Effector memory CD8-positive, alpha-beta T cell (primary cell): Measurements from ENCODE around the gene AFF2.

ENCODE experiments used
- ATAC-seq: fragments of 150-1000 bp; cut with Tn5 transposase; replicated peaks from 2 replicates; pipeline ENCODE4 v1.10.0; 2021; ENCODE audit warnings: mild to moderate bottlenecking, moderate library complexity
- DNase-seq, 3 experiments: peaks; one replicate each; pipeline ENCODE4 v3.0.0; 2021
- H3K27ac Mint-ChIP-seq, 2 donors: one replicate each; pipeline ENCODE4 v1.8.0; 2022; ENCODE audit warnings: mild to moderate bottlenecking in 2 of 2, mixed read lengths in 2 of 2, moderate library complexity in 2 of 2
- H3K27me3 Mint-ChIP-seq, 2 donors: one replicate each; pipeline ENCODE4 v1.8.0; 2022; ENCODE audit warnings: mixed read lengths in 2 of 2
- H3K36me3 Mint-ChIP-seq: one replicate; pipeline ENCODE4 v1.8.0; 2022; ENCODE audit warnings: mild to moderate bottlenecking, moderate library complexity, mixed read lengths; ENCODE audit not compliant: insufficient read depth
- H3K4me1 Mint-ChIP-seq, 2 donors: one replicate each; pipeline ENCODE4 v1.8.0; 2022; ENCODE audit warnings: low read depth in 2 of 2, mixed read lengths in 2 of 2
- H3K4me3 Mint-ChIP-seq, 2 donors: one replicate each; pipeline ENCODE4 v1.8.0; 2022; ENCODE audit warnings: mild to moderate bottlenecking in 2 of 2, mixed read lengths in 2 of 2, moderate library complexity in 2 of 2
- H3K9me3 Mint-ChIP-seq, 2 donors: one replicate each; pipeline ENCODE4 v1.8.0; 2022; ENCODE audit warnings: mixed read lengths in 2 of 2

Gene AFF2

DNA sequence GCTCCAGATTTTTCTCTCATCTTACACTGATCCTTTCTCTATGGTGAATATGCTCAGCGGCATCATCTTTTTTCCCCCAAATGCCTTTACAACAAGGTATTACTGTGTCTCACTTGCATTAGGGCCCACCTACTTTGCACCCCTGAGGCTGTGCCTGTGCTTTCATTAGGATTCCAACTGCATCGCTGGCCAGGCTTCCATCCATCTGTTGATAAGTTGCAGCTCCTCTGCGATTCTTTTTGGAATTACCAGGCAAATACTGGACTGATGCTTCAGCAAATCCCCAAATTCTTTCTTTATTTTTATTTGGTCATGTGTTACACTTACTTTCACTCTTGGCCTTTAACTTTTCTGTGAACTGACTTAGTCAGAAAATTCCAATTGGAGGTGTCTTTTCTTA, 77.3 kb downstream of the AFF2 start:
- Mint-ChIP-seq H3K9me3 (no peaks in the 10 kb centered on the region), H3K4me3 (no peak overlapping the region), H3K4me1 (no peaks in the 10 kb centered on the region), H3K27me3 (peaks cover 0 to 10% of the 10 kb centered on the region in 2 donors), H3K27ac (no peak overlapping the region), H3K36me3 (no peaks in the 10 kb centered on the region)
- ATAC-seq (no peak), DNase-seq (no peak)

DNA sequence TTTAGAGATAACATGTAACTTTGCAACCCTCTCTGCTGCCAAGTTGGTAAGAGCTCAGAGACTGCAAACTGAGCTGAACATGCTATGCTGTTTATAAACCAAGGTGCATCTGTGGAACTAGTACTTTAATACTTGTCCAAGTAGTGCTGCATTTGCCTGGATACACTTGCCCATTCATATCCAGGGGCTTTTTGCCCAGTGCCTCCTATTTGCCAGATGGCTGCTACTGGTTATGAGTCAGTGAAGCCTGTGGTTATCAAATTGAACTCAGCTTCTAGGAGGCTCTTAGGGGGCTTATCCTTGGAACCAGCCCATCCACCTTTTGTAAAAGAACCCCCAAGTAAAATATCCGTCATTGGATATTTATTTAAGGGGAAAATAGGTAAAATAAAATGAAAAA, 79.6 kb downstream of the AFF2 start:
- Mint-ChIP-seq H3K27me3 (peaks cover 0 to 10% of the 10 kb centered on the region in 2 donors), H3K9me3 (no peaks in the 10 kb centered on the region), H3K27ac (no peak overlapping the region), H3K4me1 (no peaks in the 10 kb centered on the region), H3K36me3 (no peaks in the 10 kb centered on the region), H3K4me3 (no peak overlapping the region)
- no peak for ATAC-seq
- DNase-seq = no peak

DNA sequence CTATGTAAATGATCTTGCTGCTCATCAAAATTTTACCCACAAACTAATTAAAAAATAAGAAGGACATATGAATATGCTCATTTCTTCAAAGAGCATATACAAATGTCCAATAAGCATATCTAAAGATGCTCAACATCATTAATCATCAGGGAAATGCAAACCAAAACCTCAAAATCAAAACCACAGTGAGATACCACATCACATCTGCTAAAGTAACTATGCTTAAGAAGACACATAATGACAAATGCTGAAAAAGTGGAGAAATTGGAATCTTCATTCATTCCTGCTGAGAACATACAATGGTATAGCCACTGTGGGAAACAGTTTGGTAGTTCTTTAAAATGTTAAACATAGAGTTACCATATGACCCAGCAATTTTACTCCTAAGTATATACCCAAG, 81.9 kb downstream of the AFF2 start:
- H3K36me3 Mint-ChIP-seq = no peaks in the 10 kb centered on the region
- H3K27me3 Mint-ChIP-seq = peaks cover 0 to 10% of the 10 kb centered on the region in 2 donors
- ATAC-seq (no peak), DNase-seq (no peak)
- H3K9me3 Mint-ChIP-seq = no peaks in the 10 kb centered on the region
- no peak overlapping the region for H3K27ac Mint-ChIP-seq
- no peaks in the 10 kb centered on the region for H3K4me1 Mint-ChIP-seq
- no peak overlapping the region for H3K4me3 Mint-ChIP-seq

DNA sequence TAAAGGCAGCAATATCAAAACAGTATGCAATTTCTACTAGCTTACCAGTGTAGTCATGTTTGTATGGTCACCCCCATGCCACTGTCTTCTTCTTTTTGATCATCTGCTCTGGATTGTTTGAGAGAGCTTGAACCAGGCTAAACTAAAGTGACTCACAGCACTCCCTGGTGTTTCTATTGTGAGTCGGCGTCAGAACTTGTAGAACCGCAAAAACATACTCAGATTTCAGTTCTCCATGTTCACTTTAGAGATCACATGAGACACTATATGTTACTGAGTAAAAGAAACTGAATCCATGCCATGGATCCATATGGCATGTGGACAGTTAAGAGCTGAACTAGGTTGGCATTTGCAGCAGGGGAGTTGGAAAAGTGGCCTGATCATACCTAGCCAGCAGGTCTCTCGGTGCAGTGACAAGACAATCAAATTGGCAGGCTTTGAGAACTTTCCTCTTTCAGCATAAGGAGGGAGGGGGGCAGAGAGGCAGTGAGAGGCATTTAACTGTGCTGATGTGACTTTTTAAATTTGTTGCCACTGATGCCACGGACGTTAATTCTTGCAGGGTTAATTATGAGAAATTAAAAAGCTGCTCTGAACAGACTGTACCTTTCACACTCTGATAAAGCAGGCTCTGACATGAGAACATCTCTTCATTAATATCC, 88.4 kb downstream of the AFF2 start:
- Mint-ChIP-seq H3K9me3 (no peaks in the 10 kb centered on the region), H3K27ac (no peak overlapping the region), H3K27me3 (no peaks in the 10 kb centered on the region), H3K4me1 (no peaks in the 10 kb centered on the region), H3K4me3 (no peak overlapping the region), H3K36me3 (no peaks in the 10 kb centered on the region)
- ATAC-seq (no peak), DNase-seq (no peak)

DNA sequence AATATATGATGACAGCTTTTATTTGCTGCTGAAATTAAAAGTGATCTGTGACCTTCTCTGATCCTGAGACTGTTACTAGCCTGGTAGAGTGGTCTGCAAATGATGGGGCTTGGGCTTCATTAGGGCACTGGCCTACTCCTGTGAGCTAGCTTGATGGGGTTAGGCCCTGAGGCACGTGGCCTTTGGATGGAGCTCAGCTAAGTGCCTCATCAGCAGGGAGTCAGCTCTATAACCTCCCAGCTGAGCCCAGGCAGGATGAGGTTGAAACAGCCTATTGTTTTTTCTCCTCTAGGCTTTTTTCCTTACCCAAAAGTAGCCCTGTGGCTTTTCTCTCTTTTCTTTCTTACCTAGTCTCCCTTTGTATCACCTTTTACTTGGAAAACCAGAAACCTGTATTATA, 92.2 kb downstream of the AFF2 start:
- no peak for DNase-seq
- H3K9me3 Mint-ChIP-seq = no peaks in the 10 kb centered on the region
- no peak overlapping the region for H3K4me3 Mint-ChIP-seq
- peaks cover 0 to 1% of the 10 kb centered on the region in 2 donors for H3K4me1 Mint-ChIP-seq
- ATAC-seq = no peak
- peaks cover 11 to 12% of the 10 kb centered on the region in 2 donors for H3K27me3 Mint-ChIP-seq
- no peaks in the 10 kb centered on the region for H3K36me3 Mint-ChIP-seq
- no peak overlapping the region for H3K27ac Mint-ChIP-seq

DNA sequence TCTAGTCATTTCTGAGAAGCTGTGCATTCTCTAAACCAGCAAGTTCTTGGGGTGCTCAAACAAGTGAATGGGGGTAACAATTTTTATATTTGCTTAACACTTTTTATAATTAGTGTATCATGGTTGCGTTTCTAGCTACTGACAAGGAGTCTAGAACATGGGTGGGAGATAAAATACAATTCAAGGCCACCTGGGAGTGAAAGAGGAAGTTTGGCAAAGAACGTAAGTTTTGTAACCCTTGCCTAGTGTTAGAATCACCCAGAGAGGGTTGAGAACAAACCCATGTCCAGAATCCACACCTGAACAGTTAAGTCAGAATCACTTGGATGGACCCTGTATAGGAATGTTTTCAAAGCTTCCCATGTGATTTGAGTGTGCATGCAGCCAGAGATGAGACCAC, 92.7 kb downstream of the AFF2 start:
- H3K27ac Mint-ChIP-seq = no peak overlapping the region
- H3K27me3 Mint-ChIP-seq = peaks cover 11 to 12% of the 10 kb centered on the region in 2 donors
- H3K4me1 Mint-ChIP-seq = peaks cover 0 to 1% of the 10 kb centered on the region in 2 donors
- no peak for DNase-seq
- no peaks in the 10 kb centered on the region for H3K9me3 Mint-ChIP-seq
- H3K4me3 Mint-ChIP-seq = no peak overlapping the region
- no peak for ATAC-seq
- H3K36me3 Mint-ChIP-seq = no peaks in the 10 kb centered on the region

DNA sequence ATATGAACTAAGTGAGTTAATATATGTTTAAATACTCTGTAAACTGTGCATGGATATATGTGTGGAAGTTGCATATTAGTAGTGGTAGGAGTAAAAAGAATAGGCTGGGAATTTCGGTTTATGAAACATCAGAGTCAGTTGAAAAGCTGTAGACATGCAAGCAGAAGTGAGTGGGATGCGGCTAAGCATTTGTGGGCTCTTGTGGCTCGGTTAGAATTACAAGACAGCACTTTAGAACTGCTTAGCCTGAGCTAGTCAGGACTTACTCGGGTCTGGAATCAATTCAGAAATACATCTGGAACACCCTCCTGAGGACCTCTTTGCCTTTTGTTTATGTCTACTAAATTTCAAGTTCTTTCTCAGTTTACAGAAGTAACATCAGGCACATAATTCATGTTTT, 93.6 kb downstream of the AFF2 start:
- no peak overlapping the region for H3K27ac Mint-ChIP-seq
- no peak for DNase-seq
- no peak overlapping the region for H3K4me3 Mint-ChIP-seq
- H3K36me3 Mint-ChIP-seq = no peaks in the 10 kb centered on the region
- peaks cover 11 to 12% of the 10 kb centered on the region in 2 donors for H3K27me3 Mint-ChIP-seq
- H3K9me3 Mint-ChIP-seq = no peaks in the 10 kb centered on the region
- H3K4me1 Mint-ChIP-seq = peaks cover 0 to 1% of the 10 kb centered on the region in 2 donors
- no peak for ATAC-seq

DNA sequence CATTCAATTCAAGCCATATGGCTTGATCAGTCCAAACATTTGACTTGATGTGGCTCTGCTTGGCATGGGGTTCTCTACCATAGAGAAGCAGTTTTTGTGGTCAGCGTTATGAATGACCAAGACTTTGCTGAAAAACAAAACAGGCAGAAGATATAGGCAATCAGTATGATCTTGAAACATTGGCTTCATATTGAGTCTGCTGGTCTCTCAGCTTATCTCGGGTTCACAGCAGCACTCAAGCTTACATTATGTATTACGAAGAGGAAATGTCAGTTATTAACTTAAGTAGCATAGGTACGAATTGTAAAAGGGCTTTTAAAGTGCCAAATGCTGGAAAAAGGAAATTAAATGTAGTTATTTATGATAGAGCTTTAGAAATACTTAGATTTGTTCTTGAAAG, 99.0 kb downstream of the AFF2 start:
- Mint-ChIP-seq H3K27ac (no peak overlapping the region), H3K4me3 (no peak overlapping the region), H3K4me1 (peaks cover 0 to 1% of the 10 kb centered on the region in 2 donors), H3K9me3 (peaks cover 0 to 3% of the 10 kb centered on the region in 2 donors), H3K27me3 (peaks cover 12 to 20% of the 10 kb centered on the region in 2 donors), H3K36me3 (no peaks in the 10 kb centered on the region)
- ATAC-seq (no peak), DNase-seq (no peak)

DNA sequence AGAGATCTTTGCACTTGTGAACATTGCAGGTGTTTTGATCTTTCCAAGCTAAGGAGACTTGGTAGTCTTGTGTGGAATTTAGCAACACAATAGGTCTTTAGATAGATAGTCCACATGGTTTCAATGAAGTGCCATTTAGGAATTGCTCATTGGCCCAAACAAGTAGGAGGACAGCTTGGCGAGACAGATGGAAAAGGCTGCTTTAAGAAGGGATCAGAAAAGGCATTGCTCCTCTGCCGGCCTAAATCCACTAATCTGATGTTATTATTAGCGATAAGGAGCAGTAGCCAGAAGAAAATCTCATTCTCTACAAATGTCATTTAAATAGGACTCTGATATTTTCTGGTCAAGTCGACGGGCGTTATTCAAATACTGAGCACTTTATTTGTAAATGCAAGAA, 99.7 kb downstream of the AFF2 start:
- Mint-ChIP-seq H3K4me3 (no peak overlapping the region), H3K27ac (no peak overlapping the region), H3K36me3 (no peaks in the 10 kb centered on the region), H3K4me1 (peaks cover 0 to 1% of the 10 kb centered on the region in 2 donors), H3K9me3 (peaks cover 0 to 3% of the 10 kb centered on the region in 2 donors), H3K27me3 (peaks cover 6 to 14% of the 10 kb centered on the region in 2 donors)
- DNase-seq (no peak), ATAC-seq (no peak)

DNA sequence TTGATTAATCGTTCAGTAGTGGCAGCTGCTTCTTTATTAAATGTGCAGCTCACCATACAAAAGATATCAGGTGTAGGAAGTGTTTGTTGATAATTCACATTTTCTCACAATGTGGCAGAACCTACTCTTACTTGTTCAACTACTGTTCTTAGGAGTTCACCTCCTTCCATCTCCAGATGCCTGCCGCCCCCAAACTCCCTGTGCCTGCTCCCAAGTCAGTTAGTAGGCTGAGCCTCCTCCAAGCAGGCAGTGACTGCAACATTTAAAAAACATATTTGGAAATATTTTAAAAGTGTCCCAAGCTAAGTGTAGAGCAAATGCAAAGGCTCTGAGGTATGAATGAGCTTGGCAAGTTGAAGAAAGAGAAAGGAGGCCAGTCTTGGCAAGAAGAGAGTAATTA, 100.2 kb downstream of the AFF2 start:
- Mint-ChIP-seq H3K4me3 (no peak overlapping the region), H3K9me3 (peaks cover 0 to 3% of the 10 kb centered on the region in 2 donors), H3K4me1 (peaks cover 0 to 1% of the 10 kb centered on the region in 2 donors), H3K36me3 (no peaks in the 10 kb centered on the region), H3K27me3 (peaks cover 1 to 9% of the 10 kb centered on the region in 2 donors), H3K27ac (no peak overlapping the region)
- ATAC-seq = no peak
- no peak for DNase-seq

DNA sequence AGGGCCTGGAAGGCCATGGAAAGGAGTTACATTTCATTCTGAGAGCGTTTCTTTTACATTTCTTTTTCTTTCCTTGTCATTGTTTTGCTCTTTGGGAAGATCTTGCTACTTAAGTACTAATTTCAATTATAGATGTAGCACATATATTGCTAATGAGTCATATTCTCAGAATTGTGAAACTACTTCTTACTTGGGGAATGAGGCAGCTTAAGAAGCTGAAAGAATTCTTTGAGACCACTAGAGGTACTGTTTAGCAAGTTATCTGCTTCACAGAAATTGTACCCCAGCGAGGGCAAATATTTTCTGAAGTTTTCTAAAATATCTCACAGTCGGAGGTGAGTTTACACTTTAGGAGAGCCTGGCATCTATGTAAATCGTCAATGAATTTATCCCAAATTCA, 100.6 kb downstream of the AFF2 start:
- Mint-ChIP-seq H3K4me3 (no peak overlapping the region), H3K36me3 (no peaks in the 10 kb centered on the region), H3K4me1 (peaks cover 0 to 1% of the 10 kb centered on the region in 2 donors), H3K9me3 (peaks cover 0 to 3% of the 10 kb centered on the region in 2 donors), H3K27ac (no peak overlapping the region), H3K27me3 (peaks cover 0 to 9% of the 10 kb centered on the region in 2 donors)
- ATAC-seq (no peak), DNase-seq (no peak)

DNA sequence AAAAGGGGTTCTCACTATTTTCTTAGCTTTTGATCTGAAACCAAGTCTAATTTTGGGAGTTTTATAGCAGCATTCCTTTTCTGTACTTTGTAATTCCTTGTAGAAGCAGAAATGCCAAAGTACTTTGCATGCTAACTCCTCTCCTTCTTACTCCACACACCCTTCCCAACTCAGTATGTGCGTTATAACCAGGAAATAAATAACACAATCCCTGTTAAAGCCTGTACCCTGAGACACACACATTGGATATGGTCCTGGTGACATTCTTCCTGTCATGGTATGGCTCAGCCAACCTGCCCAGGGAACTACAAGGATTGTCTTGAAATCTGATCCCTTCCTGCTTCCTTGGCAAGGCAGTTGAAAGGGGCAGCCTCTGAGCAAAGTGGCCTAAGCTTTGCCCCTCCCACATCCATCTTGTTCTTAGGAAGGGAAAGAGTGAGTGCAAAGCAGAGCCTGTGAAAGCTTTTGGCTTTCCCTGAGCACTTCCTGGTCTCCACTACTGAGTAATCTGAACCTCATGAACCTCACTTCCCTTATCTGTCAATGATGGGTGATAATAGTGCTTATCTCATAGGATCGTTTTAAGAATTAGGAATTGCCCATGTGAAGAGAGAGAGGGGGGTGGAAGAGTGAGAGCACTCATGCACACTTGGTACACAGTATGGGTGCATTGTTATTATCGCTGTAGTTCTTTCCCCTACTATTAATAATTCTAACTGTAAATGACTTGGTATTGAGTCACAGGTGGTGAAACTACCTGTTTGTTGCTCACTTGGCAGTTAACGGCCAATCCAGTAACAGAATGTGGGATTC, 109.3 kb downstream of the AFF2 start:
- Mint-ChIP-seq H3K4me3 (no peak overlapping the region), H3K27me3 (no peaks in the 10 kb centered on the region), H3K4me1 (no peaks in the 10 kb centered on the region), H3K27ac (no peak overlapping the region), H3K36me3 (peaks cover 3% of the 10 kb centered on the region), H3K9me3 (peaks cover 0 to 6% of the 10 kb centered on the region in 2 donors)
- no peak for DNase-seq
- no peak for ATAC-seq

DNA sequence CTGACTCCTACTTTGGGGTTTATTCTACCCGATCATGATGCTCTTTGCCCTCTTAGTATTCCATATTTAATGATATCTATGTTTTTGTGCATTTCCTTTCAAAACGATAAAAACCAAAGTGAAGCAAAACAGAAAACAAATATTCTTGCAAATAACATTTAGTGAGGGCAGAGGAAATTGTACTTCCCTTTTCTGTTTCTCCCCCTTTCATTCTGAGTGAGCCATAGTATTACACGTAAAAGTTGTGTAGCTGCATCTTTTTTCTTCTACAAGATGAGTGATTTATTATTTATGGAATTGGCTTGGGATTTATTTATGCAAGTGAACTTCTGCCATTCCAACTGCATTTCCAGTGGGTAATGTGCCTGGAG, 109.9 kb downstream of the AFF2 start:
- H3K4me1 Mint-ChIP-seq = no peaks in the 10 kb centered on the region
- H3K9me3 Mint-ChIP-seq = peaks cover 0 to 6% of the 10 kb centered on the region in 2 donors
- H3K27me3 Mint-ChIP-seq = no peaks in the 10 kb centered on the region
- ATAC-seq (no peak), DNase-seq (no peak)
- H3K4me3 Mint-ChIP-seq = no peak overlapping the region
- no peak overlapping the region for H3K27ac Mint-ChIP-seq
- H3K36me3 Mint-ChIP-seq = peaks cover 3% of the 10 kb centered on the region

DNA sequence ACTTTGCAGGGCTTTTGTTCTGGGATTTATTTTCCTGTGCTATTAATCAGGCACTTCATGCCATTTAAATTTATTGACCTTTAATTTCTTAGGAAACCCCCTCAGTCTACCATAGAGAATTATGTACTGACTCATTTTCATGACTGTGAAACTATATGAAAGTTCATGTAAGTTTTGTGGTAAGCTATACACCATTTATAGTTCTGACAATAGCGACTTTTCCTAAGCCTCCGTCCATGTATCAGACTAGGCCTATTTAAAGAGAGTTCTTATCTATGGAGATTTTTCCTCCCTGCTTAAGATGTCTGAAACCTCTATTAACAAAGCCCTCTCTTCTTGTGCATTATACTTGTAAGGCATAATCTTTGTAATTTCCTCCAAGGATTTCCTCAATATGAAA, 111.6 kb downstream of the AFF2 start:
- no peak for ATAC-seq
- H3K4me1 Mint-ChIP-seq = no peaks in the 10 kb centered on the region
- peaks cover 3% of the 10 kb centered on the region for H3K36me3 Mint-ChIP-seq
- DNase-seq = no peak
- H3K27me3 Mint-ChIP-seq = no peaks in the 10 kb centered on the region
- H3K27ac Mint-ChIP-seq = no peak overlapping the region
- H3K9me3 Mint-ChIP-seq = peaks cover 0 to 6% of the 10 kb centered on the region in 2 donors
- H3K4me3 Mint-ChIP-seq = no peak overlapping the region
